Lung (tissue), 12 donors: ENCODE data around the gene BRD2. TPM values are rescaled to one million over a fixed set of nuclear protein-coding genes. Genes with fewer than 3 reads are reported as not detected.

ENCODE experiments used
- ATAC-seq: fragments of 200-7000 bp; cut with Tn5 transposase; one replicate; pipeline ENCODE4 v1.9.1; 2020; ENCODE audit warnings: moderate number of reproducible peaks; ENCODE audit not compliant: insufficient read depth, low FRiP score
- DNase-seq, 3 donors: peaks; one replicate each; pipeline ENCODE4 v3.0.0-alpha.2; 2013 to 2017
- H3K27ac ChIP-seq, 2 donors: one replicate each; pipeline ENCODE4 v1.5.1; 2013; ENCODE audit warnings: mild to moderate bottlenecking in 2 of 2, moderate library complexity in 2 of 2, control low read depth in 1 of 2, inconsistent platforms in 1 of 2, low read depth in 1 of 2, low read length in 1 of 2
- H3K27me3 ChIP-seq, 3 donors: one replicate each; pipeline ENCODE4 v1.5.1; 2013; ENCODE audit warnings: low read length in 2 of 3; ENCODE audit not compliant: control insufficient read depth in 3 of 3, insufficient read depth in 3 of 3
- H3K36me3 ChIP-seq, 4 donors: one replicate each; pipeline ENCODE4 v1.5.1; 2013; ENCODE audit warnings: low read length in 4 of 4, mild to moderate bottlenecking in 1 of 4, moderate library complexity in 1 of 4; ENCODE audit not compliant: control insufficient read depth in 4 of 4, insufficient read depth in 4 of 4
- H3K4me1 ChIP-seq, 5 donors: one replicate each; pipeline ENCODE4 v1.5.1; 2013; ENCODE audit warnings: low read length in 5 of 5, mild to moderate bottlenecking in 2 of 5, moderate library complexity in 1 of 5; ENCODE audit not compliant: control insufficient read depth in 5 of 5, insufficient read depth in 5 of 5
- H3K4me3 ChIP-seq: one replicate; pipeline ENCODE4 v1.5.1; 2013; ENCODE audit warnings: mild to moderate bottlenecking, control low read depth, moderate library complexity
- H3K9ac ChIP-seq, 2 donors: one replicate each; pipeline ENCODE4 v1.5.1; 2013; ENCODE audit warnings: low read length in 2 of 2, control low read depth in 1 of 2; ENCODE audit not compliant: insufficient read depth in 1 of 2
- H3K9me3 ChIP-seq, 4 donors: one replicate each; pipeline ENCODE4 v1.5.1; 2013; ENCODE audit warnings: low read length in 3 of 4, mild to moderate bottlenecking in 1 of 4, moderate library complexity in 1 of 4; ENCODE audit not compliant: control insufficient read depth in 4 of 4, insufficient read depth in 3 of 4
- CTCF ChIP-seq: IDR thresholded peaks from 2 replicates; pipeline ENCODE4 v1.5.1; 2012; ENCODE audit warnings: mild to moderate bottlenecking; ENCODE audit errors: control extremely low read depth, extremely low read depth
- WGBS, 2 donors: extraction: QIAGEN DNeasy Blood & Tissue Kit; methylation state at CpG; one replicate each; pipeline ENCODE4 v1.1.7; 2013; 5-methylcytosine and 5-hydroxymethylcytosine counted together
- polyA plus RNA-seq, 2 donors: library from polyadenylated mRNA; stranded (reverse); fragments of 200-250 nt; gene quantifications; one replicate each; pipeline ENCODE4 v1.2.1, GENCODE V29; 2013
- total RNA-seq, 2 donors: library from RNA; depleted of rRNA in 1 of 2; stranded (reverse); fragments of >200 nt in 1 of 2; gene quantifications; one replicate each; pipeline ENCODE4 v1.2.1, GENCODE V29; 2014 to 2021
- donor health status: control.
- donor health status: control.
- donor health status: Bipolar disorder and iron deficiency.
- donor health status: healthy.
- donor health status: DM: yes; HTN: yes; CAD: no.

Gene BRD2
- total and polyA plus RNA-seq, 4 donors, result 114 to 178 (median 148) TPM

GRCh38 chr6:33015798-33016197, 47.4 kb downstream of the BRD2 start:
- Histone ChIP-seq H3K27me3 (peaks cover 0 to 8% (median 6%) of the 10 kb centered on the region in 3 donors), H3K36me3 (no peaks in the 10 kb centered on the region), H3K4me3 (no peak overlapping the region), H3K9me3 (no peaks in the 10 kb centered on the region), H3K27ac (peak overlapping the region in 1 of 2 donors; percentile 37), H3K4me1 (peaks cover 0 to 9% (median 4%) of the 10 kb centered on the region in 5 donors), H3K9ac (no peak overlapping the region)
- no peak for DNase-seq
- ATAC-seq, result no peak
- TF ChIP-seq CTCF, result no peak
- WGBS, 2 donors, result 81 to 83% methylated on average over 11 of the region's 11 CpGs

- Histone ChIP-seq H3K4me3 (no peak overlapping the region), H3K9me3 (no peaks in the 10 kb centered on the region), H3K9ac (no peak overlapping the region), H3K27ac (peak overlapping the region in 1 of 2 donors; percentile 26), H3K27me3 (peaks cover 0 to 4% (median 3%) of the 10 kb centered on the region in 3 donors), H3K4me1 (peaks cover 0 to 9% (median 4%) of the 10 kb centered on the region in 5 donors), H3K36me3 (no peaks in the 10 kb centered on the region)
- ATAC-seq (no peak), DNase-seq (no peak)
- WGBS, 2 donors, result 63 to 67% methylated on average over 4 of the region's 4 CpGs
- no peak for TF ChIP-seq CTCF
These were observed 48.6 kb downstream of the BRD2 start for GRCh38 chr6:33017018-33017417.

GRCh38 chr6:33017694-33018353, 49.4 kb downstream of the BRD2 start:
- Histone ChIP-seq H3K27me3 (peaks cover 0 to 4% (median 3%) of the 10 kb centered on the region in 3 donors), H3K4me1 (peaks cover 0 to 9% (median 4%) of the 10 kb centered on the region in 5 donors), H3K4me3 (no peak overlapping the region), H3K9me3 (no peaks in the 10 kb centered on the region), H3K9ac (no peak overlapping the region), H3K27ac (peak overlapping the region; percentile 41 to 81), H3K36me3 (no peaks in the 10 kb centered on the region)
- ATAC-seq (no peak), DNase-seq (no peak)
- TF ChIP-seq CTCF, result no peak
- WGBS, 2 donors, result 68 to 69% methylated on average over 3 of the region's 3 CpGs

- H3K27me3 ChIP-seq, result peaks cover 0 to 3% (median 3%) of the 10 kb centered on the region in 3 donors
- TF ChIP-seq CTCF, result no peak
- no peaks in the 10 kb centered on the region for H3K9me3 ChIP-seq
- H3K36me3 ChIP-seq, result no peaks in the 10 kb centered on the region
- no peak for DNase-seq
- ATAC-seq, result no peak
- H3K9ac ChIP-seq, result no peak overlapping the region
- H3K4me1 ChIP-seq, result peaks cover 0 to 9% (median 4%) of the 10 kb centered on the region in 5 donors
- H3K27ac ChIP-seq, result peak overlapping the region in 1 of 2 donors; percentile 81
- no peak overlapping the region for H3K4me3 ChIP-seq
These were observed 50.0 kb downstream of the BRD2 start for GRCh38 chr6:33018418-33018817.
